Naive thymus-derived CD4-positive, alpha-beta T cell (primary cell): Measurements from ENCODE around the gene PKIG. TPM values are rescaled to one million over a fixed set of nuclear protein-coding genes. Genes with fewer than 3 reads are reported as not detected.

Source experiments
- ATAC-seq: fragments of 150-1000 bp; cut with Tn5 transposase; 2 replicates; pipeline ENCODE4 v1.10.0; 2021; ENCODE audit warnings: mild to moderate bottlenecking, moderate library complexity
- CTCF ChIA-PET: fragments of 350-600 bp; sonication (Branson Sonifier 250); formaldehyde crosslinking; loops from one replicate; lab custom pipeline; 2021; ENCODE audit warnings: antibody characterized with exemption; lab: Charles Lee
- POLR2A ChIA-PET: fragments of 350-600 bp; sonication (Branson Sonifier 250); formaldehyde crosslinking; loops from one replicate; lab custom pipeline; 2021; ENCODE audit warnings: antibody characterized with exemption, inconsistent platforms; lab: Charles Lee
- DNase-seq, 9 donors: peaks; one replicate each; pipeline versions ENCODE4 v3.0.0 to v3.0.0-alpha.2; 2020 to 2022; ENCODE audit warnings: mixed read lengths in 1 of 9
- H3K27ac ChIP-seq: one replicate; pipeline ENCODE4 v1.7.0; 2013; ENCODE audit warnings: mild to moderate bottlenecking, low read depth, low read length, moderate library complexity
- H3K27me3 ChIP-seq, 2 donors: one replicate each; pipeline ENCODE4 v1.7.0; 2013; ENCODE audit warnings: low read length in 2 of 2, mild to moderate bottlenecking in 2 of 2, moderate library complexity in 2 of 2; ENCODE audit not compliant: control insufficient read depth in 2 of 2, insufficient read depth in 2 of 2
- H3K36me3 ChIP-seq, 3 experiments: 1 replicate in 2 of 3; 2 replicates in 1 of 3; pipeline ENCODE4 v1.7.0; 2013; ENCODE audit warnings: low read length in 3 of 3, mild to moderate bottlenecking in 3 of 3, moderate library complexity in 1 of 3; ENCODE audit not compliant: insufficient read depth in 3 of 3, control insufficient read depth in 2 of 3
- H3K4me1 ChIP-seq, 2 donors: one replicate each; pipeline ENCODE4 v1.7.0; 2013; ENCODE audit warnings: low read length in 2 of 2, mild to moderate bottlenecking in 2 of 2, moderate library complexity in 1 of 2; ENCODE audit not compliant: control insufficient read depth in 2 of 2, insufficient read depth in 2 of 2
- H3K4me3 ChIP-seq: 2 replicates; pipeline ENCODE4 v1.7.0; 2013; ENCODE audit warnings: mild to moderate bottlenecking, low read length
- H3K9me3 ChIP-seq, 3 experiments: 1 replicate in 2 of 3; 2 replicates in 1 of 3; pipeline ENCODE4 v1.7.0; 2013; ENCODE audit warnings: low read length in 3 of 3; ENCODE audit not compliant: control insufficient read depth in 2 of 3
- H3K27ac Mint-ChIP-seq, 9 donors: one replicate each; pipeline ENCODE4 v1.8.0; 2020 to 2022; ENCODE audit warnings: mixed read lengths in 9 of 9, mild to moderate bottlenecking in 8 of 9, moderate library complexity in 5 of 9, inconsistent platforms in 2 of 9
- H3K27me3 Mint-ChIP-seq, 5 donors: one replicate each; pipeline ENCODE4 v1.8.0; 2021 to 2022; ENCODE audit warnings: mixed read lengths in 5 of 5, mild to moderate bottlenecking in 1 of 5
- H3K36me3 Mint-ChIP-seq, 5 donors: one replicate each; pipeline ENCODE4 v1.8.0; 2020 to 2022; ENCODE audit warnings: mixed read lengths in 5 of 5, mild to moderate bottlenecking in 3 of 5, inconsistent platforms in 1 of 5
- H3K4me1 Mint-ChIP-seq, 7 donors: one replicate each; pipeline ENCODE4 v1.8.0; 2020 to 2022; ENCODE audit warnings: mixed read lengths in 7 of 7, mild to moderate bottlenecking in 3 of 7, inconsistent platforms in 1 of 7
- H3K4me3 Mint-ChIP-seq, 10 donors: one replicate each; pipeline ENCODE4 v1.8.0; 2020 to 2022; ENCODE audit warnings: mild to moderate bottlenecking in 10 of 10, mixed read lengths in 10 of 10, moderate library complexity in 6 of 10, inconsistent platforms in 2 of 10
- H3K9me3 Mint-ChIP-seq, 11 donors: one replicate each; pipeline ENCODE4 v1.8.0; 2020 to 2022; ENCODE audit warnings: mixed read lengths in 11 of 11, mild to moderate bottlenecking in 4 of 11, inconsistent platforms in 1 of 11, moderate library complexity in 1 of 11
- intact Hi-C, 2 donors: fragments of 100-400 bp; cut with micrococcal nuclease; formaldehyde crosslinking; loops; one replicate each; pipeline ENCODE4 v1.15.1; 2023
- polyA plus RNA-seq, 2 donors: library from polyadenylated mRNA; unstranded; fragments of 300-500 nt; fragmentation: Illumina TruSeq; gene quantifications; one replicate each; pipeline ENCODE4 v1.2.3, GENCODE V29; 2021
- total RNA-seq, 6 experiments: library from RNA in 5 of 6; stranded (reverse) in 5 of 6; gene quantifications; 1 replicate in 5 of 6; 2 replicates in 1 of 6; pipeline ENCODE4 v1.2.3 and lab custom pipeline; 2021 to 2026

Gene PKIG
- total and polyA plus RNA-seq, 7 experiments from 2014 or later = 1.9 to 6.0 (median 2.9) TPM

- peaks cover 55 to 82% (median 70%) of the 10 kb centered on the region in 7 donors for H3K4me1 Mint-ChIP-seq
These were observed 60.1 kb downstream of the PKIG start for GRCh38 chr20:44642203-44643153.

GRCh38 chr20:44643154-44643519 lies 60.8 kb downstream of the PKIG start:
- DNase-seq (no peak), ATAC-seq (no peak)
- peak overlapping the region; percentile 63 to 96 (median 76) for H3K4me3 Mint-ChIP-seq
- ChIA-PET CTCF (interaction anchor here (0.5 to 2.2 kb wide), 5 partner anchors 11 to 260 kb away, joined by 3 to 20 read pairs (median 4); no protein-coding TSS in a partner anchor), POLR2A (interaction anchor here (1.0 to 11.4 kb wide), 8 partner anchors 10 to 431 kb away, joined by 3 to 122 read pairs (median 4); partner anchors contain the start of genes ADA and SERINC3)
- Histone ChIP-seq H3K9me3 (no peaks in the 10 kb centered on the region), H3K27me3 (no peaks in the 10 kb centered on the region), H3K36me3 (peaks cover 0 to 11% (median 0%) of the 10 kb centered on the region in 3 experiments), H3K4me3 (peak overlapping the region; percentile 47), H3K27ac (peak overlapping the region; percentile 76), H3K4me1 (peaks cover 60 to 76% of the 10 kb centered on the region in 2 donors)
- intact Hi-C loops = loop anchor here (1.0 to 10.0 kb wide), 6 partner anchors 8 to 426 kb away; partner anchors contain the start of genes ADA (in 2 of the 2), SERINC3 (in 1 of the 2), STK4 (in 1 of the 2) and TOMM34 (in 1 of the 2)
- peaks cover 8 to 35% (median 21%) of the 10 kb centered on the region in 5 donors for H3K36me3 Mint-ChIP-seq
- peak overlapping the region; percentile 90 to 98 (median 96) for H3K27ac Mint-ChIP-seq
- peaks cover 56 to 89% (median 77%) of the 10 kb centered on the region in 7 donors for H3K4me1 Mint-ChIP-seq
- H3K9me3 Mint-ChIP-seq = peaks cover 0 to 12% (median 0%) of the 10 kb centered on the region in 11 donors
- no peaks in the 10 kb centered on the region for H3K27me3 Mint-ChIP-seq

More at GRCh38 chr20:44642203-44643153, 60.1 kb downstream of the PKIG start:
- peak; percentile 33 for ATAC-seq
- H3K4me3 ChIP-seq = peak overlapping the region; percentile 47
- Mint-ChIP-seq H3K27me3 (no peaks in the 10 kb centered on the region), H3K36me3 (peaks cover 8 to 39% (median 21%) of the 10 kb centered on the region in 5 donors), H3K27ac (peak overlapping the region; percentile 90 to 98 (median 96)), H3K9me3 (peaks cover 0 to 12% (median 0%) of the 10 kb centered on the region in 11 donors), H3K4me3 (peak overlapping the region; percentile 63 to 96 (median 76))
- intact Hi-C loops = loop anchor here (1.0 to 10.0 kb wide), 6 partner anchors 9 to 426 kb away; partner anchors contain the start of genes ADA (in 2 of the 2), SERINC3 (in 1 of the 2), STK4 (in 1 of the 2) and TOMM34 (in 1 of the 2)
- peaks cover 53 to 70% of the 10 kb centered on the region in 2 donors for H3K4me1 ChIP-seq
- H3K27me3 ChIP-seq = no peaks in the 10 kb centered on the region
- peaks cover 0 to 16% (median 0%) of the 10 kb centered on the region in 3 experiments for H3K36me3 ChIP-seq
- ChIA-PET POLR2A (interaction anchor here (0.6 to 11.4 kb wide), 8 partner anchors 9 to 430 kb away, joined by 3 to 122 read pairs (median 4); partner anchors contain the start of genes ADA and SERINC3), CTCF (interaction anchor here (0.5 to 2.2 kb wide), 7 partner anchors 8 to 259 kb away, joined by 3 to 20 read pairs (median 4); no protein-coding TSS in a partner anchor)
- H3K9me3 ChIP-seq = no peaks in the 10 kb centered on the region
- H3K27ac ChIP-seq = peak overlapping the region; percentile 76
- peak in 8 of 9 donors; percentile 28 to 54 (median 41) for DNase-seq

GRCh38 chr20:44643596-44644229 lies 61.3 kb downstream of the PKIG start:
- Histone ChIP-seq H3K36me3 (peaks cover 0 to 8% (median 0%) of the 10 kb centered on the region in 3 experiments), H3K4me1 (peaks cover 65 to 81% of the 10 kb centered on the region in 2 donors), H3K27me3 (no peaks in the 10 kb centered on the region), H3K4me3 (peak overlapping the region; percentile 47), H3K9me3 (no peaks in the 10 kb centered on the region), H3K27ac (peak overlapping the region; percentile 76)
- peaks cover 57 to 92% (median 79%) of the 10 kb centered on the region in 7 donors for H3K4me1 Mint-ChIP-seq
- peaks cover 0 to 9% (median 0%) of the 10 kb centered on the region in 11 donors for H3K9me3 Mint-ChIP-seq
- H3K27ac Mint-ChIP-seq = peak overlapping the region; percentile 90 to 98 (median 96)
- ChIA-PET CTCF (interaction anchor here (1.2 to 2.2 kb wide), 2 partner anchors 33 to 41 kb away, joined by 4 to 20 read pairs; no protein-coding TSS in a partner anchor), POLR2A (interaction anchor here (1.1 to 11.4 kb wide), 9 partner anchors 8 to 425 kb away, joined by 3 to 122 read pairs (median 5); partner anchors contain the start of genes ADA and SERINC3)
- H3K27me3 Mint-ChIP-seq = no peaks in the 10 kb centered on the region
- peaks cover 8 to 33% (median 18%) of the 10 kb centered on the region in 5 donors for H3K36me3 Mint-ChIP-seq
- DNase-seq (peak; percentile 31 to 68 (median 41)), ATAC-seq (peak; percentile 71)
- intact Hi-C loops = loop anchor here (1.0 to 10.0 kb wide), 9 partner anchors 8 to 427 kb away; partner anchors contain the start of genes ADA (in 2 of the 2), SERINC3 (in 2 of the 2), STK4 (in 1 of the 2) and TOMM34 (in 1 of the 2)
- H3K4me3 Mint-ChIP-seq = peak overlapping the region; percentile 53 to 96 (median 78)

GRCh38 chr20:44644230-44644617 lies 61.8 kb downstream of the PKIG start:
- peaks cover 71 to 86% of the 10 kb centered on the region in 2 donors for H3K4me1 ChIP-seq
- Mint-ChIP-seq H3K4me3 (peak overlapping the region; percentile 56 to 96 (median 72)), H3K9me3 (peaks cover 0 to 7% (median 0%) of the 10 kb centered on the region in 11 donors), H3K27me3 (no peaks in the 10 kb centered on the region), H3K27ac (peak overlapping the region; percentile 90 to 98 (median 96)), H3K4me1 (peaks cover 58 to 92% (median 83%) of the 10 kb centered on the region in 7 donors), H3K36me3 (peaks cover 6 to 33% (median 13%) of the 10 kb centered on the region in 5 donors)
- H3K9me3 ChIP-seq = no peaks in the 10 kb centered on the region
- ChIA-PET CTCF (interaction anchor here (0.8 to 1.0 kb wide), 3 partner anchors 9 to 37 kb away, joined by 3 to 5 read pairs (median 3); no protein-coding TSS in a partner anchor), POLR2A (interaction anchor here (0.7 to 11.4 kb wide), 11 partner anchors 8 to 585 kb away, joined by 3 to 122 read pairs (median 5); partner anchors contain the start of gene ADA)
- ATAC-seq (no peak), DNase-seq (no peak)
- intact Hi-C loops = loop anchor here (1.0 to 10.0 kb wide), 5 partner anchors 33 to 321 kb away; partner anchors contain the start of genes SERINC3 (in 1 of the 2), STK4 (in 1 of the 2) and TOMM34 (in 1 of the 2)
- H3K27ac ChIP-seq = peak overlapping the region; percentile 76
- no peaks in the 10 kb centered on the region for H3K27me3 ChIP-seq
- H3K4me3 ChIP-seq = peak overlapping the region; percentile 35
- peaks cover 0 to 5% (median 0%) of the 10 kb centered on the region in 3 experiments for H3K36me3 ChIP-seq

- POLR2A ChIA-PET = interaction anchor here (0.6 to 11.4 kb wide), 12 partner anchors 8 to 586 kb away, joined by 3 to 122 read pairs (median 5); partner anchors contain the start of genes ADA and TTPAL
- Mint-ChIP-seq H3K9me3 (peaks cover 0 to 5% (median 0%) of the 10 kb centered on the region in 11 donors), H3K4me1 (peaks cover 63 to 93% (median 87%) of the 10 kb centered on the region in 7 donors), H3K27ac (peak overlapping the region; percentile 90 to 98 (median 96)), H3K4me3 (peak overlapping the region; percentile 53 to 96 (median 70)), H3K27me3 (no peaks in the 10 kb centered on the region), H3K36me3 (peaks cover 6 to 31% (median 11%) of the 10 kb centered on the region in 5 donors)
- intact Hi-C loops = loop anchor here (1.0 to 10.0 kb wide), 5 partner anchors 34 to 320 kb away; partner anchors contain the start of genes SERINC3 (in 1 of the 2), STK4 (in 1 of the 2) and TOMM34 (in 1 of the 2)
- CTCF ChIA-PET = interaction anchor here (0.8 to 1.2 kb wide), 5 partner anchors 9 to 42 kb away, joined by 3 to 5 read pairs (median 3); no protein-coding TSS in a partner anchor
- Histone ChIP-seq H3K27ac (peak overlapping the region; percentile 76), H3K27me3 (no peaks in the 10 kb centered on the region), H3K36me3 (peaks cover 0 to 5% (median 0%) of the 10 kb centered on the region in 3 experiments), H3K4me1 (peaks cover 73 to 90% of the 10 kb centered on the region in 2 donors), H3K9me3 (no peaks in the 10 kb centered on the region), H3K4me3 (peak overlapping the region; percentile 35)
- ATAC-seq (peak; percentile 69), DNase-seq (peak in 8 of 9 donors; percentile 19 to 69 (median 34))
These were observed 62.3 kb downstream of the PKIG start for GRCh38 chr20:44644667-44645131.
